HUES6 (cell line): Measurements from ENCODE around the gene ULK1.
"Not testable (repeated sequence)": the region's sequence is repeated elsewhere in the genome, so short reads cannot be mapped to it uniquely, and the experiment has no call there.

Experiments
- H3K27ac ChIP-seq: 2 replicates; pipeline ENCODE4 v1.7.0; 2013; ENCODE audit warnings: low read depth, mild to moderate bottlenecking, low read length, inconsistent platforms
- H3K27me3 ChIP-seq: 2 replicates; pipeline ENCODE4 v1.6.1; 2013; ENCODE audit warnings: low read length; ENCODE audit not compliant: control insufficient read depth, insufficient read depth
- H3K36me3 ChIP-seq: 2 replicates; pipeline ENCODE4 v1.6.1; 2013; ENCODE audit warnings: low read length; ENCODE audit not compliant: control insufficient read depth, insufficient read depth
- H3K4me1 ChIP-seq: 2 replicates; pipeline ENCODE4 v1.6.1; 2013; ENCODE audit warnings: low read length; ENCODE audit not compliant: control insufficient read depth, insufficient read depth
- H3K4me3 ChIP-seq: 2 replicates; pipeline ENCODE4 v1.5.1; 2013; ENCODE audit warnings: low read depth, low read length
- H3K9ac ChIP-seq: one replicate; pipeline ENCODE4 v1.6.1; 2013; ENCODE audit warnings: mild to moderate bottlenecking, low read length
- H3K9me3 ChIP-seq: 2 replicates; pipeline ENCODE4 v1.6.1; 2013; ENCODE audit warnings: low read depth, low read length; ENCODE audit not compliant: control insufficient read depth, insufficient read depth

The ULK1 gene

DNA sequence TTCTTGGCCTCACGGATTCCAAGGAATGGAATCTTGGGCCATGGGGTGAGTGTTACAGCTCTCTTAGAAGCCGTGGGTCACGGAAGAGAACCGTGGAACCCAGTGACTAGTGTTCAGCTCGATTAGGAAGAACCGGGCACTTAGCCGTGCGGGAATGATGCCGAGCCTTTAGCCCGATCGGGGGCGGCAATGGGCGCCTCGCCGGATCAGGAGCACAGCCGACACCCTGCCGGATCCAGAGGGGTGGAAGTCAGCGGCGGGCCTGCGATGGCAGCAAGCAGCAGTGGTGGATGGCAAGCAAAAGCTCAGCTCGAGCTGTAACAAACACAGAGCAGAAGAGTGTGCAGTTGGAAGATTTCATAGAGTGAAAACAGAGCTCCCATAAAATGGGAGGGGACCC lies 21.1 kb upstream of the ULK1 start:
- H3K9ac ChIP-seq, result no peak overlapping the region
- no peak overlapping the region for H3K4me3 ChIP-seq
- no peaks in the 10 kb centered on the region for H3K36me3 ChIP-seq
- H3K9me3 ChIP-seq, result peaks cover 11% of the 10 kb centered on the region; the same call in 1 of the 2 replicates
- no peaks in the 10 kb centered on the region for H3K27me3 ChIP-seq
- H3K4me1 ChIP-seq, result peaks cover 7% of the 10 kb centered on the region; the same call in 1 of the 2 replicates
- no peak overlapping the region for H3K27ac ChIP-seq

GRCh38 chr12:131874972-131875371 lies 19.4 kb upstream of the ULK1 start:
- H3K27ac ChIP-seq, H3K4me3 ChIP-seq, H3K36me3 ChIP-seq, H3K27me3 ChIP-seq, H3K9ac ChIP-seq: not testable (repeated sequence)
- H3K9me3 ChIP-seq, result peaks cover 11% of the 10 kb centered on the region; the same call in 1 of the 2 replicates
- H3K4me1 ChIP-seq, result peaks cover 11% of the 10 kb centered on the region

DNA sequence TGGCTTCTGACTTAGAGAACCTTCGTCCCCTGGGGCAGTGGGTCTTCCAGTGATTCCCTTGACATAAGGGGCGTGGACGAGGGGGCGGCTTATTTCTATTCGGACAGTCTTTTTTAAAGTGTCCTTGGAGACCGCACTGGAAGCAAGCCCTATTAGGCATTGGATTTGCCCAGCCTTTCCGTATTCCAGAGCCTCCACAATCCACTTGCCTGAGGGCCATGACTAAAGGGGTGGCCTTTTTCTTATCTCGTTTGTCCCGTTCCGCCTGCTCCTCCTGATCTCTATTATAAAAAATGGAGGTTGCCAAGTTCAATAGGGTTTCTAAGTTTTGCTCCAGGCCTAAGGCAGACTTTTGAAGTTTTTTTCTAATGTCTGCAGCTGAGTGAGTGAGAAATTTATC lies 17.2 kb upstream of the ULK1 start:
- not testable (repeated sequence) for H3K27ac ChIP-seq, H3K4me3 ChIP-seq, H3K27me3 ChIP-seq, H3K36me3 ChIP-seq, H3K9ac ChIP-seq
- peaks cover 19% of the 10 kb centered on the region for H3K4me1 ChIP-seq
- peaks cover 11% of the 10 kb centered on the region; the same call in 1 of the 2 replicates for H3K9me3 ChIP-seq

DNA sequence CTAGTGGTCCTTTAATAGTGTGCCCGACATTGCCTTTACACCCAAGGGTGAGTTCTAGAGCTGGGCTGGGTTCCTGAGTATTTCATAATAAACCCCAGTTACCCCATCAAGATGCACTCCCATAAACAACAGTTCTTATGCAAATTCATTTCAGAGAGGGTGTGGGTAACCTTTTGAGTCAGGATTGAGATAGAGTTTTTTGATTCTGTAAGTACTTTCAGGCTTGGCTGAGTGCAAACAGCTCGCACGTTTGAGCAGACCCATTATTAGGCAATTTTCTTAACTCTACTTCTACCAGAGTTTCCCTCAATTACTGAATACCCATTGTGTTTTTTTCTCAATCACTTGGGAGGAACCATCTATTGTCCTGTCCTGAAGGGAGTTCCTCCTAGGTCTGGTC lies 16.0 kb upstream of the ULK1 start:
- H3K27me3 ChIP-seq, H3K36me3 ChIP-seq, H3K27ac ChIP-seq, H3K9me3 ChIP-seq, H3K9ac ChIP-seq, H3K4me3 ChIP-seq: not testable (repeated sequence)
- peaks cover 16% of the 10 kb centered on the region for H3K4me1 ChIP-seq

DNA sequence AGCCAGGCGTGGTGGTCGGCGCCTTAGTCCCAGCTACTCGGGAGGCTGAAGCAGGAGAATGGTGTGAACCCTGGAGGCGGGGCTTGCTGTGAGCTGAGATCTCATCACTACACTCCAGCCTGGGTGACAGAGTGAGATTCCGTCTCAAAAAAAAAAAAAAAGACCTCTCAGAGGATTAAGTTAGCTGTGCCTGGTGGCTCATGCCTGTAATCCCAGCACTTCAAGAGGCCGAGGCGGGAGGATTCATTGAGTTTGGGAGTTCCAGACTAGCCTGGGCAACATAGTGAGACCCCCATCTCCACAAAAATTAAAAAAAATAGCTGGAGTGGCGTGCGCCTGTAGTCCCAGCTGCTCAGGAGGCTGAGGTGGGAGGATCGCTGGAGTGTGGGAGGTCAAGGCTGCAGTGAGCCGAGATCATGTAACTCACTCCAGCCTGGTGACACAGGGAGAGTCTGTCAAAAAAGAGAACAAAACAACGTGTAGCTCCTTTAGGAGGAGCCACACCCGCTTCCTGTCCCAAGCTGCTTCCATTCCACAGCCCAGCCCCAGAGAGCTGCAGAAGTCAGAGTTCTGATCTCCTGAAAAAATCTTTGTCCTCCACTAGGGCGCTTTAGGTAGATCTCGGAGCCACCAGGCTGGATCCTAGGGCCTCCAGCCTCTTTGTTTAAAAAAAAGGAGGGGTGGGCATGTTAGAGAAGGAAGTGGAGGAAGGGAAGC lies 11.5 kb upstream of the ULK1 start:
- Histone ChIP-seq H3K27me3 (no peaks in the 10 kb centered on the region), H3K9me3 (0 out of 2 replicates have a peak, but pooled peaks cover 5% of the 10 kb centered on the region), H3K4me3 (no peak overlapping the region), H3K4me1 (peaks cover 16% of the 10 kb centered on the region), H3K27ac (no peak overlapping the region), H3K9ac (no peak overlapping the region), H3K36me3 (no peaks in the 10 kb centered on the region)

GRCh38 chr12:131883521-131883900 lies 10.9 kb upstream of the ULK1 start:
- Histone ChIP-seq H3K27ac (no peak overlapping the region), H3K4me1 (peaks cover 16% of the 10 kb centered on the region), H3K36me3 (no peaks in the 10 kb centered on the region), H3K9ac (no peak overlapping the region), H3K4me3 (no peak overlapping the region), H3K27me3 (no peaks in the 10 kb centered on the region), H3K9me3 (0 out of 2 replicates have a peak, but pooled peaks cover 5% of the 10 kb centered on the region)

DNA sequence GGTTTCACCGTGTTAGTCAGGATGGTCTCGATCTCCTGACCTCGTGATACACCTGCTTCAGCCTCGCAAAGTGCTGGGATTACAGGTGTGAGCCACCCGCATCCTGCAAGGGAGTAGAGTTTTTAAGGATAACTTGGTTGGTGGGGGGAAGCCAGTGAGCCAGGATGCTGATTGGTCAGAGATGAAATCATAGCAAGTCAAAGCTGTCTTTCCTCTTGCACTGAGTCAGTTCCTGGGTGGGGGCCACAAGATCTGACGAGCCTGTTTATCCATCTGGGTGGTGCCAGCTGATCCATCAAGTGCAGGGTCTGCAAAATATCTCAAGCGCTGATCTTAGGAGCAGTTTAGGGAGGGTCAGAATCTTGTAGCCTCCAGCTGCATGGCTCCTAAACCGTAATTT lies 9.3 kb upstream of the ULK1 start:
- H3K27ac ChIP-seq, H3K36me3 ChIP-seq, H3K27me3 ChIP-seq, H3K9me3 ChIP-seq, H3K9ac ChIP-seq, H3K4me3 ChIP-seq: not testable (repeated sequence)
- peaks cover 11% of the 10 kb centered on the region for H3K4me1 ChIP-seq

DNA sequence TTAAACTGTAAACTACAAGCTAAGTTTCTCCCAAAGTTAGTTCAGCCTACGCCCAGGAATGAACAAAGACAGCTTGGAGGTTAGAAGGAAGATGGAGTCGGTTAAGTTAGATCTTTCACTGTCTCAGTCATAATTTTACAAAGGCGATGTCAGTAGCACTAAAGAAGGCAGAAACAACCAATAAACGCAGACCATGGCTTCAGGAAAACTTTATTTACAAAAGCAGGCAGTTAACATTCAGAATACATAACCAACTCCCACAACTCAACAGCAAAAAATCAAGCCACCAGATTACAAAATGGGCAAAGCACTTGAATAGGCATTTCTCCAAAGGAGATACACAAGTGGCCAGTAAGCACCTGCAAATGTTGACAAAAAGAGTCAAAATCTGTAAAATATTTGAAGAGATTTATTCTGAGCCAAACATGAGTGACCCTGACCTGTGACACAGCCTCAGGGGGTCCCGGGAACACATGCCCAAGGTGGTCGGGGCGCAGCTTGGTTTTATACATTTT lies 8.8 kb upstream of the ULK1 start:
- Histone ChIP-seq H3K27me3 (no peaks in the 10 kb centered on the region), H3K9ac (no peak overlapping the region), H3K4me1 (peaks cover 5% of the 10 kb centered on the region; the same call in 1 of the 2 replicates), H3K9me3 (0 out of 2 replicates have a peak, but pooled peaks cover 5% of the 10 kb centered on the region), H3K4me3 (no peak overlapping the region), H3K27ac (no peak overlapping the region), H3K36me3 (no peaks in the 10 kb centered on the region)

DNA sequence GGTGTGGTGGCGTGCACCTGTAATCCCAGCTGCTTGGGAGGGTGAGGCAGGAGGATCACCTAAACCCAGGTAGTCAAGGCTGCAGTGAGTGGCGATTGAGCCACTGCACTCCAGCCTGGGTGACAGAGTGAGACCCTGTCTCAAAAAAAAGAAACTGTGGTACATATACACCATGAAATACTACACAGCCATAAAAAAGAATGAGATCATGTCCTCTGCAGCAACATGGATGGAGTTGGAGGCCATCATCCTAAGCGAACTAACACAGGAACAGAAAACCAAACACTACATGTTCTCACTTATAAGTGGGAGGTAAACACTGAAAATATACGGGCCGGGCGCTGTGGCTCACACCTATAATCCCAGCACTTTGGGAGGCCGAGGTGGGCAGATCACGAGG lies 2.7 kb upstream of the ULK1 start:
- not testable (repeated sequence) for H3K4me1 ChIP-seq, H3K4me3 ChIP-seq, H3K27me3 ChIP-seq, H3K36me3 ChIP-seq, H3K27ac ChIP-seq, H3K9ac ChIP-seq, H3K9me3 ChIP-seq

GRCh38 chr12:131892711-131893604 lies 1.5 kb upstream of the ULK1 start:
- Histone ChIP-seq H3K36me3 (peaks cover 6% of the 10 kb centered on the region), H3K27ac (no peak overlapping the region), H3K27me3 (no peaks in the 10 kb centered on the region), H3K9ac (no peak overlapping the region), H3K4me3 (no peak overlapping the region), H3K4me1 (peaks cover 11% of the 10 kb centered on the region; the same call in 1 of the 2 replicates), H3K9me3 (no peaks in the 10 kb centered on the region)
